Heart right ventricle (tissue), 16 donors: ENCODE measurements around the gene CLCA2. TPM values are rescaled to one million over a fixed set of nuclear protein-coding genes. Genes with fewer than 3 reads are reported as not detected.

Experiments
- ATAC-seq, 8 donors: fragments of 200-7000 bp; cut with Tn5 transposase; one replicate each; pipeline ENCODE4 v1.9.1; 2020; ENCODE audit warnings: mild to moderate bottlenecking in 8 of 8, moderate library complexity in 8 of 8, moderate number of reproducible peaks in 1 of 8
- DNase-seq, 2 donors: peaks; one replicate each; pipeline ENCODE4 v3.0.0-alpha.2; 2020
- H3K27ac ChIP-seq, 10 donors: fragments of 200-600 bp; sonication (generic) in 2 of 10; one replicate each; pipeline versions ENCODE4 v1.5.0 to v1.8.0; 2020 to 2022; ENCODE audit warnings: mild to moderate bottlenecking in 3 of 10
- H3K27me3 ChIP-seq, 7 donors: fragments of 200-600 bp; one replicate each; pipeline ENCODE4 v1.8.0; 2021 to 2022; ENCODE audit warnings: mild to moderate bottlenecking in 2 of 7
- H3K36me3 ChIP-seq, 9 donors: fragments of 200-600 bp; sonication (generic) in 1 of 9; one replicate each; pipeline versions ENCODE4 v1.5.0 to v1.8.0; 2020 to 2022; ENCODE audit warnings: mild to moderate bottlenecking in 2 of 9
- H3K4me1 ChIP-seq, 9 donors: fragments of 200-600 bp; sonication (generic) in 1 of 9; one replicate each; pipeline versions ENCODE4 v1.5.0 to v1.8.0; 2020 to 2022; ENCODE audit warnings: mild to moderate bottlenecking in 4 of 9
- H3K4me3 ChIP-seq, 10 donors: fragments of 200-600 bp; sonication (generic) in 2 of 10; one replicate each; pipeline versions ENCODE4 v1.5.0 to v1.8.0; 2020 to 2022; ENCODE audit warnings: mild to moderate bottlenecking in 7 of 10, moderate library complexity in 2 of 10
- H3K9me3 ChIP-seq, 11 donors: fragments of 200-600 bp in 10 of 11; sonication (generic) in 2 of 11; one replicate each; pipeline versions ENCODE4 v1.5.0 to v1.8.0; 2013 to 2022; ENCODE audit warnings: mild to moderate bottlenecking in 2 of 11, control low read depth in 1 of 11, moderate library complexity in 1 of 11
- whole genome bisulfite sequencing, 2 donors: extraction: QIAGEN DNeasy Blood & Tissue Kit; methylation state at CpG; one replicate each; pipeline ENCODE4 v1.1.7; 2013; ENCODE audit warnings: inconsistent platforms in 1 of 2; 5-methylcytosine and 5-hydroxymethylcytosine counted together
- intact Hi-C, 10 donors: fragments of 100-400 bp; cut with DNase I; formaldehyde crosslinking; loops; one replicate each; pipeline versions ENCODE4 v1.11.1 to v1.14.2; 2022
- polyA plus RNA-seq, 2 donors: library from polyadenylated mRNA; stranded (reverse); fragments of 200-250 nt; gene quantifications; one replicate each; pipeline ENCODE4 v1.2.3, GENCODE V29; 2013
- total RNA-seq, 10 donors: library from RNA; stranded (reverse); fragmentation: NEBNext Ultra II Directional in 3 of 10; extraction: Animal tissue kit (Norgen Biotek cat#: 25700) in 3 of 10; gene quantifications; one replicate each; pipeline versions ENCODE4 v1.2.1 to v1.2.4, GENCODE V29; 2021 to 2023
- TF ChIP-seq, protein P1 (sequence below), 9 donors: fragments of 200-600 bp; sonication (generic) in 2 of 9; IDR thresholded peaks; one replicate each; pipeline versions ENCODE4 v1.5.0 to v1.8.0; 2021 to 2022; ENCODE audit warnings: antibody characterized with exemption in 9 of 9, mild to moderate bottlenecking in 5 of 9, moderate library complexity in 1 of 9
- donor health status: Arrhythmogenic right ventricular cardiomyopathy.
- donor health status: ischemic (EF 13 %, LVEDD 7.1; RV severe dilation, severe dysfunction).
- donor health status: healthy with polysubstance abuse.
- donor health status: DM: no; HTN: yes; CAD: no.
- donor health status: DM: no; HTN: no; CAD: no.
- donor health status: ischemic (EF 25% LVEDD 6.9; RV normal size, moderate dysfunction).
- donor health status: ischemic (EF 25% LVEDD 5.7; RV mildly dilated, moderate dysfunction).
- donor health status: healthy.
- donor health status: DM: yes; HTN: yes; CAD: no.
- donor health status: Ischemic cardiomyopathy.
- donor health status: ischemic (EF 35%, LVEDD 5.7; RV mildly dilated, moderate dysfunction).
- donor health status: nonischemic (EF 11% LVEDD 7.7; RV severe dilation, severe dysfunction).
- donor health status: DM: yes; HTN: yes; CAD: no.
- donor health status: PGD.
- donor health status: ischemic (EF 29% LVEDD 5.4; RV normal size, mild dysfunction).
- donor health status: nonischemic (EF 23%, LVEDD 6.1; RV moderate dilation, normal function).

CLCA2 gene
- total and polyA plus RNA-seq, 12 donors, result 0.03 to 0.07 TPM; not detected in 10

DNA sequence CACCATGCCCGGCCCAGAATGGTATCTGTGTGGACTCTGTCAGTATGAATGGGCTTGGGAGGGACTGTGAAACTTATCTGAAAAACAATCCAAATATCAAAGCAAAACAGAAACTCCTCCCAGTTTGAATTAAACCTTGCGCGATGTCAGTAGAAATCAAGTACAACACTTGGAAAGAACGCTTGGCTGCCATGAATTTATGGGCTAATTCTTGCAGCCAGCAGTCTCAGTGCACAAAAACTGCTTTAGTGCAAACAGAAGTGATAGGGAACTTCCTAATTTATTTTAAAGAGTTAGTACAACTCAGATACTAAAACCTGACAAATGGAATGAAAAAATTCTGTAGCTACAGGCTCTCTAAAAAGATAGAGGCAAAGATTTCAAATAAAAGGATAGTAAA, 53.3 kb downstream of the CLCA2 start:
- Histone ChIP-seq H3K9me3 (no peaks in the 10 kb centered on the region), H3K4me3 (no peak overlapping the region), H3K36me3 (no peaks in the 10 kb centered on the region), H3K4me1 (peaks cover 0 to 4% (median 0%) of the 10 kb centered on the region in 9 donors), H3K27me3 (peaks cover 0 to under 1% (median 0%) of the 10 kb centered on the region in 7 donors), H3K27ac (peak overlapping the region in 4 of 10 donors; percentile 36 to 67 (median 44))
- intact Hi-C loops, result loop anchor here in 2 of 10 donors (5.0 to 10.0 kb wide), 2 partner anchors 210 to 278 kb away; no protein-coding TSS in a partner anchor
- 77 to 86% methylated on average over 4 of the region's 4 CpGs for WGBS, 2 donors
- TF ChIP-seq, protein P1, sequence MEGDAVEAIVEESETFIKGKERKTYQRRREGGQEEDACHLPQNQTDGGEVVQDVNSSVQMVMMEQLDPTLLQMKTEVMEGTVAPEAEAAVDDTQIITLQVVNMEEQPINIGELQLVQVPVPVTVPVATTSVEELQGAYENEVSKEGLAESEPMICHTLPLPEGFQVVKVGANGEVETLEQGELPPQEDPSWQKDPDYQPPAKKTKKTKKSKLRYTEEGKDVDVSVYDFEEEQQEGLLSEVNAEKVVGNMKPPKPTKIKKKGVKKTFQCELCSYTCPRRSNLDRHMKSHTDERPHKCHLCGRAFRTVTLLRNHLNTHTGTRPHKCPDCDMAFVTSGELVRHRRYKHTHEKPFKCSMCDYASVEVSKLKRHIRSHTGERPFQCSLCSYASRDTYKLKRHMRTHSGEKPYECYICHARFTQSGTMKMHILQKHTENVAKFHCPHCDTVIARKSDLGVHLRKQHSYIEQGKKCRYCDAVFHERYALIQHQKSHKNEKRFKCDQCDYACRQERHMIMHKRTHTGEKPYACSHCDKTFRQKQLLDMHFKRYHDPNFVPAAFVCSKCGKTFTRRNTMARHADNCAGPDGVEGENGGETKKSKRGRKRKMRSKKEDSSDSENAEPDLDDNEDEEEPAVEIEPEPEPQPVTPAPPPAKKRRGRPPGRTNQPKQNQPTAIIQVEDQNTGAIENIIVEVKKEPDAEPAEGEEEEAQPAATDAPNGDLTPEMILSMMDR (IDR thresholded peaks at IDR 0.05), result no peak
- DNase-seq, result no peak
- no peak for ATAC-seq

DNA sequence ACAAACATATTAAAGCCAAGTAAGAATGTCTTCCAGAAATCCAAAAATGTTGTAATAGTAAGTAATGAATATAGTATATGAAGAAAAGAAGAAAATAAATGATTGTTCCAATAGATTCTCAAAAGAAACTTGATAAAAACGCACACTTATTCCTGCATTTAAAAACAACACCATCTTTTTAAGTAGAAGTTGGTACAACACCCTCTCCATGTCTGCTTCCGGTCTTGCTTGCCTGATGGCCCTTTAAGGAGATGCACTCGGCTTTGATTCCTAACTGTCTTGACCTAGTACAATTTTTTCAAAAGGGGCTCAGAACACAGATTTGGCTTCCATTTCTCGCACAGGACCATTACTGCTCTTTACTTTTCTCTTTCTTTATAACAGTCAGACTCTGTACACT, 53.7 kb downstream of the CLCA2 start:
- peaks cover 0 to 4% (median 0%) of the 10 kb centered on the region in 9 donors for H3K4me1 ChIP-seq
- TF ChIP-seq, protein P1 (IDR thresholded peaks at IDR 0.05), result no peak
- DNase-seq (no peak), ATAC-seq (peak in 1 of 8 donors; percentile 20)
- peak overlapping the region in 5 of 10 donors; percentile 20 to 67 (median 49) for H3K27ac ChIP-seq
- no peaks in the 10 kb centered on the region for H3K36me3 ChIP-seq
- H3K9me3 ChIP-seq, result no peaks in the 10 kb centered on the region
- WGBS, 2 donors, result 76 to 79% methylated on average over 4 of the region's 4 CpGs
- no peak overlapping the region for H3K4me3 ChIP-seq
- no peaks in the 10 kb centered on the region for H3K27me3 ChIP-seq
- intact Hi-C loops, result loop anchor here in 2 of 10 donors (5.0 to 10.0 kb wide), 2 partner anchors 210 to 277 kb away; no protein-coding TSS in a partner anchor

DNA sequence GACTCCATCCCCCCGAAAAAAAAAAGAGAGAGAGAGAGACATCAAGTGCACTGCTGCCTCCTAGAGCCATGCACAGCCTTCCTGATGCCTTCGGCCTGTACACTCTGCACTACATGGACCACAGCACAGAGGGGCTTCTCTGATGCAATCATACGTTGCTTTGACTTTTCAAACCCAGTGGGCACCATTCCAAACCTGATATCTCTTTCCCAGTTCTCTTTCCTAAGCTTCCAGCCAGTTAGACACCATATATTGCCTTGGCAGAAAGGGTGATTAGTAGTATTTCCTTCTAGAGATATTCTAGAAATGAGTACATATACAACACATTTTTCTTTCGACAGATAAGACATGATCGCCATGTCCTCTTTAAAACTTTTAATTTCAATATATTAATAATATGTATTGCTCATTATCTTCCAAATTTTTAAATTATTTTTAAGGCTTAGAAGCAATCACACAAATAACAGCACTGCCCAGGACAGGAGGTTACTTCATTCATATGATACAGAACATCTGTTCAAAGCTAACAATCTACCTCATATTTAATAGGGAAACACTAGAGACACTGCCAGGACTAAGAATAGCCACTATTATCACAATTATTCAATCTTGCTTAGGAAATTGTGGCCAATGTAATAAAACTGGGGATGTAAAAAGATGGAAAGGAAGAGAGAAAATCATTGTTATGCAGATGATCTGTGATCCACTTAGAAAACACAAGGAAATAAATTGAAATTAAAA, 54.6 kb downstream of the CLCA2 start:
- Histone ChIP-seq H3K9me3 (no peaks in the 10 kb centered on the region), H3K4me1 (peaks cover 0 to 4% (median 0%) of the 10 kb centered on the region in 9 donors), H3K27ac (peak overlapping the region in 5 of 10 donors; percentile 20 to 67 (median 37)), H3K27me3 (no peaks in the 10 kb centered on the region), H3K36me3 (no peaks in the 10 kb centered on the region), H3K4me3 (no peak overlapping the region)
- TF ChIP-seq, protein P1 (IDR thresholded peaks at IDR 0.05), result no peak
- DNase-seq (no peak), ATAC-seq (peak in 4 of 8 donors; percentile 45 to 65 (median 56))
- WGBS, 2 donors, result 69 to 72% methylated on average over 5 of the region's 5 CpGs
- intact Hi-C loops, result loop anchor here in 2 of 10 donors (5.0 to 10.0 kb wide), 2 partner anchors 209 to 276 kb away; no protein-coding TSS in a partner anchor

DNA sequence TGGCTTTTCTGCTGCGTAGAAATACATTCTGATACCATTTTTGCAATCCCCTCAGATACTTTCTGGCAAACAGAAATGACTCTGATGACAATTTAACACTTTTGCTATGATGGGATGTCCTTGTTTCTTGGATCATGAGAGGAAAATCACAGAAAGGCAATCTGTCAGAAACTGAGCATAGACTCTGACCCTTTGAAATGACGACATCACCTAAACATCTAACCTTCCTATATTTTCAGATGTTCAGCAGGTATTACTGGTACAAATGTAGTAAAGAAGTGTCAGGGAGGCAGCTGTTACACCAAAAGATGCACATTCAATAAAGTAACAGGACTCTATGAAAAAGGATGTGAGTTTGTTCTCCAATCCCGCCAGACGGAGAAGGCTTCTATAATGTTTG, 58.0 kb downstream of the CLCA2 start:
- H3K27ac ChIP-seq, result no peak overlapping the region
- no peaks in the 10 kb centered on the region for H3K27me3 ChIP-seq
- peaks cover 0 to 4% (median 0%) of the 10 kb centered on the region in 9 donors for H3K4me1 ChIP-seq
- intact Hi-C loops, result loop anchor here in 1 of 10 donors (10.0 kb wide), 1 partner anchor 213 kb away; no protein-coding TSS in a partner anchor
- no peaks in the 10 kb centered on the region for H3K9me3 ChIP-seq
- ATAC-seq (no peak), DNase-seq (no peak)
- H3K4me3 ChIP-seq, result no peak overlapping the region
- 87 to 90% methylated on average over 4 of the region's 4 CpGs for WGBS, 2 donors
- no peaks in the 10 kb centered on the region for H3K36me3 ChIP-seq
- TF ChIP-seq, protein P1 (IDR thresholded peaks at IDR 0.05), result no peak
